ENCODE measurements around the gene SLC7A4.

Gene SLC7A4

GRCh38 chr22:20997536-20998257, 34.7 kb downstream of the SLC7A4 start:
- DNase-seq (ENCODE audit: low spot score), result no peak

GRCh38 chr22:20996598-20997535, 35.5 kb downstream of the SLC7A4 start:
- DNase-seq (ENCODE audit: low spot score), result no peak

GRCh38 chr22:20996031-20996410, 36.3 kb downstream of the SLC7A4 start:
- DNase-seq (ENCODE audit: low spot score), result no peak

- no peak for DNase-seq (ENCODE audit: low spot score)
These were observed 36.9 kb downstream of the SLC7A4 start for GRCh38 chr22:20995329-20996030.

- no peak for DNase-seq (ENCODE audit: low spot score)
These were observed 37.5 kb downstream of the SLC7A4 start for GRCh38 chr22:20994902-20995241.

GRCh38 chr22:20994128-20994901, 38.0 kb downstream of the SLC7A4 start:
- DNase-seq (ENCODE audit: low spot score), result no peak

GRCh38 chr22:20993304-20994127, 38.8 kb downstream of the SLC7A4 start:
- no peak for DNase-seq (ENCODE audit: low spot score)

- DNase-seq (ENCODE audit: low spot score), result no peak
These were observed 39.7 kb downstream of the SLC7A4 start for GRCh38 chr22:20992456-20993303.

- DNase-seq (ENCODE audit: low spot score), result no peak
These were observed 40.3 kb downstream of the SLC7A4 start for GRCh38 chr22:20992056-20992442.

- no peak for DNase-seq (ENCODE audit: low spot score)
These were observed 40.9 kb downstream of the SLC7A4 start for GRCh38 chr22:20991252-20992055.

GRCh38 chr22:20990184-20991180, 41.9 kb downstream of the SLC7A4 start:
- no peak for DNase-seq (ENCODE audit: low spot score)

- DNase-seq (ENCODE audit: low spot score), result peak; percentile 27
These were observed 42.8 kb downstream of the SLC7A4 start for GRCh38 chr22:20989323-20990138.

- no peak for DNase-seq (ENCODE audit: low spot score)
These were observed 43.6 kb downstream of the SLC7A4 start for GRCh38 chr22:20988573-20989322.

- no peak for DNase-seq (ENCODE audit: low spot score)
These were observed 45.0 kb downstream of the SLC7A4 start for GRCh38 chr22:20987375-20987774.

GRCh38 chr22:20986365-20986764, 46.0 kb downstream of the SLC7A4 start:
- no peak for DNase-seq (ENCODE audit: low spot score)

- no peak for DNase-seq (ENCODE audit: low spot score)
These were observed 46.6 kb downstream of the SLC7A4 start for GRCh38 chr22:20985720-20986119.
